NCI-H2029 (cell line): ENCODE results near the gene MSMO1.
A peak's percentile ranks its signal among the peaks of the same experiment; 100 is the strongest.

Experiments
- DNase-seq: peaks from one replicate; lab custom pipeline; 2025; lab: John Stamatoyannopoulos, UW

Gene MSMO1

GRCh38 chr4:165360985-165361670, 33.7 kb downstream of the MSMO1 start:
- DNase-seq, result no peak

- no peak for DNase-seq
Observed at GRCh38 chr4:165361810-165362209, 34.3 kb downstream of the MSMO1 start.

GRCh38 chr4:165364452-165365080, 37.1 kb downstream of the MSMO1 start:
- DNase-seq, result no peak

GRCh38 chr4:165367040-165367439, 39.6 kb downstream of the MSMO1 start:
- no peak for DNase-seq

- no peak for DNase-seq
Observed at GRCh38 chr4:165368114-165368513, 40.6 kb downstream of the MSMO1 start.

- DNase-seq, result no peak
Observed at GRCh38 chr4:165368567-165368966, 41.1 kb downstream of the MSMO1 start.

GRCh38 chr4:165369522-165369921, 42.1 kb downstream of the MSMO1 start:
- no peak for DNase-seq

- no peak for DNase-seq
Observed at GRCh38 chr4:165370530-165370929, 43.1 kb downstream of the MSMO1 start.

GRCh38 chr4:165375465-165375864, 48.0 kb downstream of the MSMO1 start:
- DNase-seq, result no peak

- no peak for DNase-seq
Observed at GRCh38 chr4:165378398-165378744, 50.9 kb downstream of the MSMO1 start.

GRCh38 chr4:165378745-165379677, 51.5 kb downstream of the MSMO1 start, which contains the start of gene CPE:
TSS of gene CPE (plus strand) at chr4:165379008. CDS start at chr4:165379222, 214 bp downstream.
- DNase-seq, result peak; percentile 76

- DNase-seq, result no peak
Observed at GRCh38 chr4:165379678-165380064, 52.2 kb downstream of the MSMO1 start.

GRCh38 chr4:165380805-165381204, 53.3 kb downstream of the MSMO1 start:
- no peak for DNase-seq

- no peak for DNase-seq
Observed at GRCh38 chr4:165381821-165382373, 54.4 kb downstream of the MSMO1 start.

GRCh38 chr4:165382640-165383039, 55.2 kb downstream of the MSMO1 start:
- DNase-seq, result no peak

GRCh38 chr4:165383591-165384073, 56.2 kb downstream of the MSMO1 start:
- no peak for DNase-seq

- DNase-seq, result no peak
Observed at GRCh38 chr4:165384186-165384585, 56.7 kb downstream of the MSMO1 start.

GRCh38 chr4:165384598-165384997, 57.1 kb downstream of the MSMO1 start:
- no peak for DNase-seq

- DNase-seq, result no peak
Observed at GRCh38 chr4:165385126-165385525, 57.7 kb downstream of the MSMO1 start.

- no peak for DNase-seq
Observed at GRCh38 chr4:165386328-165386727, 58.9 kb downstream of the MSMO1 start.

GRCh38 chr4:165388756-165389155, 61.3 kb downstream of the MSMO1 start:
- no peak for DNase-seq
